IMR-90 (cell line): ENCODE results near the gene CREB5.

ENCODE experiments used
- CHD1 ChIP-seq: IDR thresholded peaks from 2 replicates; pipeline ENCODE4 v1.6.1; 2012; ENCODE audit warnings: low read depth, low read length, improper control_type of control experiment
- CTCF ChIP-seq: conservative IDR thresholded peaks from 2 replicates; pipeline ENCODE4 v1.5.1; 2012; ENCODE audit warnings: mild to moderate bottlenecking, low read depth, low read length, improper control_type of control experiment
- MAFK ChIP-seq: IDR thresholded peaks from 2 replicates; pipeline ENCODE4 v1.6.1; 2012; ENCODE audit warnings: low read depth, low read length, improper control_type of control experiment
- MAZ ChIP-seq: IDR thresholded peaks from 2 replicates; pipeline ENCODE4 v1.6.1; 2012; ENCODE audit warnings: low read depth, mild to moderate bottlenecking, low read length, improper control_type of control experiment, moderate library complexity, borderline replicate concordance
- MXI1 ChIP-seq: IDR thresholded peaks from 2 replicates; pipeline ENCODE4 v1.6.1; 2012; ENCODE audit warnings: low read depth, mild to moderate bottlenecking, low read length, moderate library complexity, borderline replicate concordance
- POLR2A ChIP-seq: IDR thresholded peaks from 2 replicates; pipeline ENCODE4 v1.6.1; 2012; ENCODE audit warnings: mild to moderate bottlenecking, low read depth, low read length
- SMC3 ChIP-seq: fragments of 150-350 bp; IDR thresholded peaks from 2 replicates; pipeline ENCODE4 v1.6.1; 2016; ENCODE audit warnings: low read depth, mild to moderate bottlenecking, antibody characterized with exemption, low read length, moderate library complexity

GRCh38 chr7:28544453-28545117 is 132.3 kb downstream of the CREB5 start:
- no peak for TF ChIP-seq CHD1
- TF ChIP-seq MXI1, result no peak
- TF ChIP-seq CTCF, result no peak
- no peak for TF ChIP-seq MAZ
- TF ChIP-seq POLR2A, result no peak
- no peak for TF ChIP-seq SMC3
- no peak for TF ChIP-seq MAFK
